ENCODE data around the gene ZSWIM7. TPM values are rescaled to one million over a fixed set of nuclear protein-coding genes. Genes with fewer than 3 reads are reported as not detected.

The ZSWIM7 gene
- total and polyA plus RNA-seq, 2 of the 4 experiments (the other 2 are of a cell fraction), result 6.8 to 12.1 TPM

DNA sequence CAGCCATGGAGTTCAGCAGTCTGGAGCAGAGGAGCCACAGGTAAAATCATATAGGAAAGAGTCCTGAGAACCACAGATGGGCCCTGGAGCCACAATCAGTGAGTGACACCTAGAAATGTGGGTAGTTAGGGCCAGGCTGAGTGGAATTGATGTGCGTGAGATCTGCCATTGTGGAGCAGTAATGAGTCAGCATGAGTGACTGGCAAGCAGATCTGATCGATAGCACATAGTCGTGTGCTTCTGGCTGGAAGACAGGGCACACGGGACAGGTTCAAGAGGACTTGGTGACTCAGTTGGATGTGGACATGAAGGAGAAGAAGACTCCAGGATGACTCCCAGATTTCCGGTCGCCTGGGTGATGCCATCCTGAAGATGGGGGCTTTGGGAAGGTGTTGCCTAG lies 42.3 kb downstream of the ZSWIM7 start:
- Histone ChIP-seq H4K5ac (ENCODE audit: low read depth, low read length) (no peak overlapping the region), H3K36me3 (ENCODE audit: control insufficient read depth, insufficient read depth, low read length) (no peaks in the 10 kb centered on the region), H2BK20ac (ENCODE audit: low read depth, low read length) (peak overlapping the region; percentile 6; the same call in 1 of the 2 replicates), H4K20me1 (ENCODE audit: insufficient read depth, low read length) (peaks cover 7% of the 10 kb centered on the region), H3K18ac (ENCODE audit: low read depth, low read length) (no peak overlapping the region), H3K79me1 (ENCODE audit: low read depth in 1 of 2, low read length in 2 of 2) (peaks cover 9 to 31% of the 10 kb centered on the region in 2 experiments; a peak in 3 of 4 replicates), H3K23ac (ENCODE audit: low read depth, low read length) (no peak overlapping the region), H2BK15ac (ENCODE audit: low read depth, low read length) (0 out of 3 replicates have a peak overlapping the region, but pooled peaks have one; percentile 79), H2BK120ac (ENCODE audit: low read depth, low read length) (peak overlapping the region; percentile 3), H3K4me1 (ENCODE audit: control insufficient read depth, insufficient read depth, low read length) (peaks cover 22% of the 10 kb centered on the region), H2AK5ac (ENCODE audit: low read depth, low read length) (peak overlapping the region; percentile 59), H3K4ac (ENCODE audit: low read depth, low read length) (no peak overlapping the region), H3K56ac (ENCODE audit: extremely low read depth, insufficient read depth, low read length) (no peak overlapping the region), H3K14ac (replicated peaks; ENCODE audit: low read depth, low read length) (no peak overlapping the region), H3K9me3 (ENCODE audit: control insufficient read depth, insufficient read depth, low read length) (no peaks in the 10 kb centered on the region), H3K27ac (ENCODE audit: insufficient read depth, low read length) (no peak overlapping the region), H2BK5ac (ENCODE audit: low read depth, low read length, poor library complexity, severe bottlenecking) (no peak overlapping the region), H4K91ac (ENCODE audit: insufficient read depth, low read depth, low read length) (peak overlapping the region; percentile 8; the same call in 1 of the 2 replicates), H3K4me2 (ENCODE audit: low read depth, low read length) (no peak overlapping the region), H2AFZ (replicated peaks; ENCODE audit: low read length, poor library complexity) (no peak overlapping the region), H2AK9ac (replicated peaks; ENCODE audit: low read depth, low read length, poor library complexity) (no peak overlapping the region), H3K9ac (ENCODE audit: low read depth, low read length) (no peak overlapping the region), H3K27me3 (ENCODE audit: control insufficient read depth, insufficient read depth, low read length) (no peaks in the 10 kb centered on the region), H3K4me3 (ENCODE audit: insufficient read depth, low read depth, low read length) (no peak overlapping the region), H4K8ac (ENCODE audit: low read depth in 2 of 2, low read length in 2 of 2) (no peak overlapping the region), H3K9me1 (ENCODE audit: insufficient read depth, low read length) (peaks cover 14% of the 10 kb centered on the region)
- ChIA-PET CTCF (no interaction called here), POLR2A (ENCODE audit: unreplicated experiment) (no interaction called here)
- no TSS peak for BruUV-seq (replicated peaks)
- no peak for DNase-seq
- WGBS, 2 experiments (ENCODE audit: extremely low coverage in 2 of 2, insufficient read length in 1 of 2), result 81% methylated on average over 4 of the region's 6 CpGs; no CpG with 5 or more reads in 1 of the 2 experiments
- dilution Hi-C loops (cut with HindIII; ENCODE audit: low sequenced_read_pairs, unreplicated experiment), result no loop called here
- TF ChIP-seq, protein P1, sequence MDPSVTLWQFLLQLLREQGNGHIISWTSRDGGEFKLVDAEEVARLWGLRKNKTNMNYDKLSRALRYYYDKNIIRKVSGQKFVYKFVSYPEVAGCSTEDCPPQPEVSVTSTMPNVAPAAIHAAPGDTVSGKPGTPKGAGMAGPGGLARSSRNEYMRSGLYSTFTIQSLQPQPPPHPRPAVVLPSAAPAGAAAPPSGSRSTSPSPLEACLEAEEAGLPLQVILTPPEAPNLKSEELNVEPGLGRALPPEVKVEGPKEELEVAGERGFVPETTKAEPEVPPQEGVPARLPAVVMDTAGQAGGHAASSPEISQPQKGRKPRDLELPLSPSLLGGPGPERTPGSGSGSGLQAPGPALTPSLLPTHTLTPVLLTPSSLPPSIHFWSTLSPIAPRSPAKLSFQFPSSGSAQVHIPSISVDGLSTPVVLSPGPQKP (IDR thresholded peaks at IDR 0.05; ENCODE audit: borderline replicate concordance, low read depth, low read length), result no peak
- no peak for TF ChIP-seq MAZ (IDR thresholded peaks at IDR 0.05; ENCODE audit: borderline replicate concordance, low read depth, low read length)
- TF ChIP-seq, protein P2, sequence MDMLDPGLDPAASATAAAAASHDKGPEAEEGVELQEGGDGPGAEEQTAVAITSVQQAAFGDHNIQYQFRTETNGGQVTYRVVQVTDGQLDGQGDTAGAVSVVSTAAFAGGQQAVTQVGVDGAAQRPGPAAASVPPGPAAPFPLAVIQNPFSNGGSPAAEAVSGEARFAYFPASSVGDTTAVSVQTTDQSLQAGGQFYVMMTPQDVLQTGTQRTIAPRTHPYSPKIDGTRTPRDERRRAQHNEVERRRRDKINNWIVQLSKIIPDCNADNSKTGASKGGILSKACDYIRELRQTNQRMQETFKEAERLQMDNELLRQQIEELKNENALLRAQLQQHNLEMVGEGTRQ (IDR thresholded peaks at IDR 0.05; ENCODE audit: low read depth, low read length), result no peak
- TF ChIP-seq FOS (IDR thresholded peaks at IDR 0.05; ENCODE audit: low read depth, low read length), result no peak
- TF ChIP-seq SMC3 (IDR thresholded peaks at IDR 0.05; ENCODE audit: low read depth, low read length), result no peak
- no peak for TF ChIP-seq CEBPB (IDR thresholded peaks at IDR 0.05; ENCODE audit: low read depth, low read length)
- TF ChIP-seq RAD21 (IDR thresholded peaks at IDR 0.05; ENCODE audit: low read length), result no peak
- TF ChIP-seq MAFK (IDR thresholded peaks at IDR 0.05; ENCODE audit: low read depth, low read length), result no peak
- TF ChIP-seq POLR2A (IDR thresholded peaks at IDR 0.05; ENCODE audit: low read depth, low read length), result no peak
- TF ChIP-seq, protein P3, sequence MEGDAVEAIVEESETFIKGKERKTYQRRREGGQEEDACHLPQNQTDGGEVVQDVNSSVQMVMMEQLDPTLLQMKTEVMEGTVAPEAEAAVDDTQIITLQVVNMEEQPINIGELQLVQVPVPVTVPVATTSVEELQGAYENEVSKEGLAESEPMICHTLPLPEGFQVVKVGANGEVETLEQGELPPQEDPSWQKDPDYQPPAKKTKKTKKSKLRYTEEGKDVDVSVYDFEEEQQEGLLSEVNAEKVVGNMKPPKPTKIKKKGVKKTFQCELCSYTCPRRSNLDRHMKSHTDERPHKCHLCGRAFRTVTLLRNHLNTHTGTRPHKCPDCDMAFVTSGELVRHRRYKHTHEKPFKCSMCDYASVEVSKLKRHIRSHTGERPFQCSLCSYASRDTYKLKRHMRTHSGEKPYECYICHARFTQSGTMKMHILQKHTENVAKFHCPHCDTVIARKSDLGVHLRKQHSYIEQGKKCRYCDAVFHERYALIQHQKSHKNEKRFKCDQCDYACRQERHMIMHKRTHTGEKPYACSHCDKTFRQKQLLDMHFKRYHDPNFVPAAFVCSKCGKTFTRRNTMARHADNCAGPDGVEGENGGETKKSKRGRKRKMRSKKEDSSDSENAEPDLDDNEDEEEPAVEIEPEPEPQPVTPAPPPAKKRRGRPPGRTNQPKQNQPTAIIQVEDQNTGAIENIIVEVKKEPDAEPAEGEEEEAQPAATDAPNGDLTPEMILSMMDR (conservative IDR thresholded peaks at IDR 0.05; ENCODE audit: low read depth, low read length), result no peak
- no peak for TF ChIP-seq BHLHE40 (IDR thresholded peaks at IDR 0.05; ENCODE audit: low read depth, low read length)
- no peak for TF ChIP-seq NFE2L2 (IDR thresholded peaks at IDR 0.05; ENCODE audit: low read depth, low read length)
- TF ChIP-seq RCOR1 (IDR thresholded peaks at IDR 0.05; ENCODE audit: insufficient replicate concordance, low read length), result no peak
- no peak for TF ChIP-seq MXI1 (IDR thresholded peaks at IDR 0.05; ENCODE audit: borderline replicate concordance, low read depth, low read length)
- no peak for TF ChIP-seq CHD1 (IDR thresholded peaks at IDR 0.05; ENCODE audit: low read depth, low read length)
- no peak for TF ChIP-seq RFX5 (IDR thresholded peaks at IDR 0.05; ENCODE audit: low read depth, low read length)
- no peak for ATAC-seq (ENCODE audit: low read depth)
- intact Hi-C loops (cut with micrococcal nuclease), result no loop called here
- in situ Hi-C loops (cut with MboI; ENCODE audit: low sequenced_read_pairs), result loop anchor here (25.0 kb wide), 1 partner anchor 695 kb away; the partner anchor contains the start of gene PMP22

All from IMR-90 (cell line).